Measurements from ENCODE around the gene TST. TPM values are rescaled to one million over a fixed set of nuclear protein-coding genes. Genes with fewer than 3 reads are reported as not detected.

The TST gene
- total and polyA plus RNA-seq, 4 donors, result 30.2 to 107 (median 56.7) TPM

- ATAC-seq (ENCODE audit: insufficient read depth, low FRiP score) (no peak), DNase-seq (no peak)
- no peak for TF ChIP-seq CTCF (IDR thresholded peaks at IDR 0.05; ENCODE audit: control extremely low read depth, extremely low read depth)
- 75 to 90% methylated on average over 12 of the region's 12 CpGs for WGBS, 2 donors
- Histone ChIP-seq H3K9me3 (ENCODE audit: control insufficient read depth in 4 of 4, insufficient read depth in 3 of 4, low read length in 3 of 4) (no peaks in the 10 kb centered on the region), H3K4me1 (ENCODE audit: control insufficient read depth in 5 of 5, insufficient read depth in 5 of 5, low read length in 5 of 5) (peaks cover 0 to 27% (median 18%) of the 10 kb centered on the region in 5 donors), H3K4me3 (no peak overlapping the region), H3K27me3 (ENCODE audit: control insufficient read depth in 3 of 3, insufficient read depth in 3 of 3, low read length in 2 of 3) (no peaks in the 10 kb centered on the region), H3K36me3 (ENCODE audit: control insufficient read depth in 4 of 4, insufficient read depth in 4 of 4, low read length in 4 of 4) (peaks cover 0 to 10% (median 0%) of the 10 kb centered on the region in 4 donors), H3K27ac (ENCODE audit: low read depth in 1 of 2, low read length in 1 of 2) (no peak overlapping the region), H3K9ac (ENCODE audit: insufficient read depth in 1 of 2, low read length in 2 of 2) (no peak overlapping the region)
These were observed 4.2 kb downstream of the TST start for GRCh38 chr22:37014835-37015586.

GRCh38 chr22:37014415-37014806, 4.8 kb downstream of the TST start:
- no peak for TF ChIP-seq CTCF (IDR thresholded peaks at IDR 0.05; ENCODE audit: control extremely low read depth, extremely low read depth)
- no peak overlapping the region for H3K9ac ChIP-seq (ENCODE audit: insufficient read depth in 1 of 2, low read length in 2 of 2)
- H3K9me3 ChIP-seq (ENCODE audit: control insufficient read depth in 4 of 4, insufficient read depth in 3 of 4, low read length in 3 of 4), result no peaks in the 10 kb centered on the region
- H3K36me3 ChIP-seq (ENCODE audit: control insufficient read depth in 4 of 4, insufficient read depth in 4 of 4, low read length in 4 of 4), result peaks cover 0 to 10% (median 0%) of the 10 kb centered on the region in 4 donors
- H3K4me1 ChIP-seq (ENCODE audit: control insufficient read depth in 5 of 5, insufficient read depth in 5 of 5, low read length in 5 of 5), result peaks cover 0 to 27% (median 18%) of the 10 kb centered on the region in 5 donors
- no peaks in the 10 kb centered on the region for H3K27me3 ChIP-seq (ENCODE audit: control insufficient read depth in 3 of 3, insufficient read depth in 3 of 3, low read length in 2 of 3)
- no peak overlapping the region for H3K4me3 ChIP-seq
- DNase-seq, result no peak
- 85 to 89% methylated on average over 4 of the region's 4 CpGs for WGBS, 2 donors
- ATAC-seq (ENCODE audit: insufficient read depth, low FRiP score), result no peak
- no peak overlapping the region for H3K27ac ChIP-seq (ENCODE audit: low read depth in 1 of 2, low read length in 1 of 2)

GRCh38 chr22:37012956-37013355, 6.3 kb downstream of the TST start:
- no peak overlapping the region for H3K9ac ChIP-seq (ENCODE audit: insufficient read depth in 1 of 2, low read length in 2 of 2)

More at GRCh38 chr22:37012956-37013355, 6.3 kb downstream of the TST start:
- peaks cover 0 to 8% (median 0%) of the 10 kb centered on the region in 4 donors for H3K36me3 ChIP-seq (ENCODE audit: control insufficient read depth in 4 of 4, insufficient read depth in 4 of 4, low read length in 4 of 4)
- 84 to 92% methylated on average over 10 of the region's 10 CpGs for WGBS, 2 donors
- H3K4me1 ChIP-seq (ENCODE audit: control insufficient read depth in 5 of 5, insufficient read depth in 5 of 5, low read length in 5 of 5), result peaks cover 0 to 22% (median 15%) of the 10 kb centered on the region in 5 donors
- no peaks in the 10 kb centered on the region for H3K9me3 ChIP-seq (ENCODE audit: control insufficient read depth in 4 of 4, insufficient read depth in 3 of 4, low read length in 3 of 4)
- no peak overlapping the region for H3K27ac ChIP-seq (ENCODE audit: low read depth in 1 of 2, low read length in 1 of 2)
- no peak overlapping the region for H3K4me3 ChIP-seq
- no peak for TF ChIP-seq CTCF (IDR thresholded peaks at IDR 0.05; ENCODE audit: control extremely low read depth, extremely low read depth)
- H3K27me3 ChIP-seq (ENCODE audit: control insufficient read depth in 3 of 3, insufficient read depth in 3 of 3, low read length in 2 of 3), result no peaks in the 10 kb centered on the region
- no peak for ATAC-seq (ENCODE audit: insufficient read depth, low FRiP score)
- no peak for DNase-seq

Measured in lung (tissue), 12 donors.